Natural killer cell (primary cell): Measurements from ENCODE around the gene PUM1. TPM values are rescaled to one million over a fixed set of nuclear protein-coding genes. Genes with fewer than 3 reads are reported as not detected.
A peak's percentile ranks its signal among the peaks of the same experiment; 100 is the strongest.

Source experiments
- ATAC-seq, 3 donors: fragments of 150-1000 bp in 2 of 3; fragments of 200-7000 bp in 1 of 3; cut with Tn5 transposase; 1 replicate in 1 of 3; 2 replicates in 2 of 3; pipeline ENCODE4 v1.10.0; 2021; ENCODE audit warnings: mild to moderate bottlenecking in 2 of 3, moderate library complexity in 2 of 3
- DNase-seq, 2 donors: peaks; one replicate each; pipeline versions ENCODE4 v3.0.0 to v3.0.0-alpha.2; 2013 to 2021; ENCODE audit warnings: mixed read lengths in 1 of 2
- H3K27ac ChIP-seq: one replicate; pipeline ENCODE4 v1.5.1; 2013; ENCODE audit warnings: mild to moderate bottlenecking, low read length
- H3K27me3 ChIP-seq: one replicate; pipeline ENCODE4 v1.6.1; 2013; ENCODE audit warnings: low read length; ENCODE audit not compliant: control insufficient read depth, insufficient read depth
- H3K36me3 ChIP-seq: one replicate; pipeline ENCODE4 v1.6.1; 2013; ENCODE audit warnings: low read length; ENCODE audit not compliant: control insufficient read depth, insufficient read depth
- H3K4me1 ChIP-seq: one replicate; pipeline ENCODE4 v1.6.1; 2013; ENCODE audit warnings: low read length; ENCODE audit not compliant: control insufficient read depth, insufficient read depth
- H3K4me3 ChIP-seq: one replicate; pipeline ENCODE4 v1.5.1; 2013; ENCODE audit warnings: low read length
- H3K9me3 ChIP-seq: one replicate; pipeline ENCODE4 v1.6.1; 2013; ENCODE audit warnings: low read length; ENCODE audit not compliant: control insufficient read depth, insufficient read depth
- H3K27ac Mint-ChIP-seq, 2 donors: one replicate each; pipeline ENCODE4 v1.8.0; 2022; ENCODE audit warnings: mild to moderate bottlenecking in 2 of 2, mixed read lengths in 2 of 2, moderate library complexity in 1 of 2
- H3K27me3 Mint-ChIP-seq, 2 donors: one replicate each; pipeline ENCODE4 v1.8.0; 2022; ENCODE audit warnings: low read depth in 2 of 2, mixed read lengths in 2 of 2
- H3K36me3 Mint-ChIP-seq: one replicate; pipeline ENCODE4 v1.8.0; 2022; ENCODE audit warnings: mixed read lengths
- H3K4me1 Mint-ChIP-seq, 2 donors: one replicate each; pipeline ENCODE4 v1.8.0; 2022; ENCODE audit warnings: mixed read lengths in 2 of 2
- H3K4me3 Mint-ChIP-seq: one replicate; pipeline ENCODE4 v1.8.0; 2022; ENCODE audit warnings: mild to moderate bottlenecking, moderate library complexity, mixed read lengths
- H3K9me3 Mint-ChIP-seq, 2 donors: one replicate each; pipeline ENCODE4 v1.8.0; 2022; ENCODE audit warnings: mixed read lengths in 2 of 2
- CTCF ChIP-seq: fragments of 200-600 bp; IDR thresholded peaks from one replicate; pipeline ENCODE4 v1.8.0; 2022; ENCODE audit warnings: antibody characterized with exemption
- WGBS: methylation state at CpG from one replicate; pipeline ENCODE4 v1.1.7; 2013; ENCODE audit warnings: missing lambda C conversion rate; ENCODE audit not compliant: insufficient coverage; 5-methylcytosine and 5-hydroxymethylcytosine counted together
- intact Hi-C: fragments of 100-400 bp; cut with micrococcal nuclease; formaldehyde crosslinking; loops from one replicate; pipeline ENCODE4 v1.14.2; 2022
- total RNA-seq, 4 donors: library from RNA; stranded (reverse); fragments of 120-200 nt in 1 of 4; gene quantifications; one replicate each; pipeline versions ENCODE4 v1.2.3 to v1.2.4, GENCODE V29; 2013 to 2022

Gene PUM1
- total RNA-seq, 3 donors from 2014 or later (not counting 1 experiment from before 2014, with no cell fraction given) = 193 to 209 (median 202) TPM

GRCh38 chr1:30919025-30919881, 146.3 kb downstream of the PUM1 start:
- H3K27me3 Mint-ChIP-seq = peaks cover 0 to 5% of the 10 kb centered on the region in 2 donors
- H3K27ac Mint-ChIP-seq = no peak overlapping the region
- H3K4me3 Mint-ChIP-seq = no peak overlapping the region

GRCh38 chr1:30916296-30916695, 149.2 kb downstream of the PUM1 start:
- 90% methylated on average over 11 of the region's 12 CpGs for WGBS

More at GRCh38 chr1:30919025-30919881, 146.3 kb downstream of the PUM1 start:
- no peak for DNase-seq
- no peaks in the 10 kb centered on the region for H3K36me3 ChIP-seq
- H3K9me3 Mint-ChIP-seq = no peaks in the 10 kb centered on the region
- intact Hi-C loops = no loop called here
- 20% methylated on average over 9 of the region's 10 CpGs for WGBS
- H3K4me3 ChIP-seq = no peak overlapping the region
- TF ChIP-seq CTCF = no peak
- no peaks in the 10 kb centered on the region for H3K27me3 ChIP-seq
- H3K4me1 ChIP-seq = no peaks in the 10 kb centered on the region
- H3K9me3 ChIP-seq = no peaks in the 10 kb centered on the region
- H3K27ac ChIP-seq = no peak overlapping the region
- no peaks in the 10 kb centered on the region for H3K36me3 Mint-ChIP-seq
- peak in 2 of 3 donors; percentile 61 to 70 for ATAC-seq
- H3K4me1 Mint-ChIP-seq = no peaks in the 10 kb centered on the region

GRCh38 chr1:30915491-30916230, 149.9 kb downstream of the PUM1 start:
- intact Hi-C loops = no loop called here
- Histone ChIP-seq H3K9me3 (no peaks in the 10 kb centered on the region), H3K4me3 (no peak overlapping the region), H3K27ac (no peak overlapping the region), H3K27me3 (no peaks in the 10 kb centered on the region), H3K36me3 (no peaks in the 10 kb centered on the region), H3K4me1 (peaks cover 23% of the 10 kb centered on the region)
- Mint-ChIP-seq H3K36me3 (no peaks in the 10 kb centered on the region), H3K27ac (no peak overlapping the region), H3K9me3 (no peaks in the 10 kb centered on the region), H3K4me3 (no peak overlapping the region), H3K27me3 (peaks cover 1 to 7% of the 10 kb centered on the region in 2 donors), H3K4me1 (no peaks in the 10 kb centered on the region)
- DNase-seq (no peak), ATAC-seq (no peak)
- 91% methylated on average over 13 of the region's 13 CpGs for WGBS
- TF ChIP-seq CTCF = no peak

More at GRCh38 chr1:30916296-30916695, 149.2 kb downstream of the PUM1 start:
- Mint-ChIP-seq H3K4me3 (no peak overlapping the region), H3K4me1 (no peaks in the 10 kb centered on the region), H3K27me3 (peaks cover 0 to 8% of the 10 kb centered on the region in 2 donors), H3K36me3 (no peaks in the 10 kb centered on the region), H3K9me3 (no peaks in the 10 kb centered on the region), H3K27ac (no peak overlapping the region)
- DNase-seq (no peak), ATAC-seq (no peak)
- H3K4me1 ChIP-seq = peaks cover 23% of the 10 kb centered on the region
- no peak overlapping the region for H3K27ac ChIP-seq
- no peaks in the 10 kb centered on the region for H3K9me3 ChIP-seq
- no peak for TF ChIP-seq CTCF
- H3K27me3 ChIP-seq = no peaks in the 10 kb centered on the region
- intact Hi-C loops = no loop called here
- no peaks in the 10 kb centered on the region for H3K36me3 ChIP-seq
- H3K4me3 ChIP-seq = no peak overlapping the region
